HG03558 (cell line): ENCODE measurements around the gene PIGV.

Experiments
- ATAC-seq: cut with Tn5 transposase; IDR thresholded peaks from one replicate; pipeline ENCODE4 v1.9.1; 2021; ENCODE audit warnings: moderate number of reproducible peaks; ENCODE audit not compliant: unreplicated experiment; ENCODE audit errors: extremely low read depth

PIGV gene

GRCh38 chr1:26787706-26788514 is at the start of gene PIGV:
Gene PIGV, plus strand, starts transcription at chr1:26787950. Its CDS starts 2,866 bp downstream, at chr1:26790816.
- ATAC-seq, result peak; percentile 30

GRCh38 chr1:26739329-26739914 is 48.3 kb upstream of the PIGV start:
- no peak for ATAC-seq

GRCh38 chr1:26740023-26740634 is 47.6 kb upstream of the PIGV start:
- no peak for ATAC-seq

- no peak for ATAC-seq
Observed at GRCh38 chr1:26740952-26741351, 46.8 kb upstream of the PIGV start.

GRCh38 chr1:26743426-26744059 is 44.2 kb upstream of the PIGV start:
- ATAC-seq, result no peak

GRCh38 chr1:26744075-26744959 is 43.4 kb upstream of the PIGV start:
- peak; percentile 79 for ATAC-seq

- ATAC-seq, result no peak
Observed at GRCh38 chr1:26745191-26745590, 42.6 kb upstream of the PIGV start.

- ATAC-seq, result no peak
Observed at GRCh38 chr1:26747048-26747447, 40.7 kb upstream of the PIGV start.

- ATAC-seq, result no peak
Observed at GRCh38 chr1:26748351-26748750, 39.4 kb upstream of the PIGV start.

GRCh38 chr1:26749458-26749857 is 38.3 kb upstream of the PIGV start:
- ATAC-seq, result no peak

GRCh38 chr1:26750428-26750827 is 37.3 kb upstream of the PIGV start:
- no peak for ATAC-seq

GRCh38 chr1:26752519-26752918 is 35.2 kb upstream of the PIGV start:
- ATAC-seq, result no peak

GRCh38 chr1:26754086-26754874 is 33.5 kb upstream of the PIGV start:
- ATAC-seq, result no peak

GRCh38 chr1:26758358-26758757 is 29.4 kb upstream of the PIGV start:
- no peak for ATAC-seq

- no peak for ATAC-seq
Observed at GRCh38 chr1:26759531-26759930, 28.2 kb upstream of the PIGV start.

GRCh38 chr1:26761217-26761616 is 26.5 kb upstream of the PIGV start:
- ATAC-seq, result no peak

- no peak for ATAC-seq
Observed at GRCh38 chr1:26767714-26768113, 20.0 kb upstream of the PIGV start.

- ATAC-seq, result no peak
Observed at GRCh38 chr1:26768755-26769154, 19.0 kb upstream of the PIGV start.

- no peak for ATAC-seq
Observed at GRCh38 chr1:26771285-26771642, 16.5 kb upstream of the PIGV start.
